Neural cell (in vitro differentiated cells): ENCODE results near the gene VAV2.

Experiments
- CTCF ChIP-seq: fragments of 450-650 bp; IDR thresholded peaks from 2 replicates; pipeline ENCODE4 v1.5.1; 2014; ENCODE audit warnings: antibody characterized with exemption, mild to moderate bottlenecking, moderate library complexity; ENCODE audit not compliant: poor library complexity, severe bottlenecking
- EZH2 ChIP-seq: fragments of 200-600, 300-800 bp; shearing (Covaris generic), sonication (generic); IDR thresholded peaks from 2 replicates; pipeline ENCODE4 v1.6.1; 2014; ENCODE audit warnings: antibody characterized with exemption, low read length, borderline replicate concordance, mild to moderate bottlenecking; ENCODE audit not compliant: insufficient read depth, poor library complexity, severe bottlenecking
- MXI1 ChIP-seq: fragments of 450-650 bp; conservative IDR thresholded peaks from 2 replicates; pipeline ENCODE4 v1.6.1; 2014; ENCODE audit warnings: antibody characterized with exemption, mild to moderate bottlenecking; ENCODE audit not compliant: poor library complexity, severe bottlenecking
- POLR2AphosphoS5 ChIP-seq: IDR thresholded peaks from 2 replicates; pipeline ENCODE4 v1.6.1; 2012
- RAD21 ChIP-seq: fragments of 450-650 bp; conservative IDR thresholded peaks from 2 replicates; pipeline ENCODE4 v1.6.1; 2014; ENCODE audit warnings: antibody characterized with exemption, mild to moderate bottlenecking, moderate library complexity
- REST ChIP-seq: IDR thresholded peaks from 2 replicates; pipeline ENCODE4 v1.6.1; 2012; ENCODE audit warnings: borderline replicate concordance
- TAF1 ChIP-seq: IDR thresholded peaks from 2 replicates; pipeline ENCODE4 v1.6.1; 2012; ENCODE audit warnings: low read depth

- TF ChIP-seq RAD21 (no peak), CTCF (no peak), TAF1 (no peak), EZH2 (no peak), REST (no peak), MXI1 (no peak), POLR2AphosphoS5 (no peak)
Measured at GRCh38 chr9:134002796-134003195, 10.7 kb upstream of the VAV2 start.
